Keratinocyte (primary cell): ENCODE measurements around the gene ST3GAL2. TPM values are rescaled to one million over a fixed set of nuclear protein-coding genes. Genes with fewer than 3 reads are reported as not detected.

ENCODE experiments used
- DNase-seq: peaks from one replicate; pipeline ENCODE4 v3.0.0-alpha.2; 2011; ENCODE audit warnings: low read depth, missing footprints, low spot score
- FAIRE-seq: peaks from 2 replicates; lab custom pipeline; 2011; peaks lifted over from hg19 to GRCh38; lab: Jason Lieb, UNC
- H2AFZ ChIP-seq: 2 replicates; pipeline ENCODE4 v1.6.0; 2012; ENCODE audit warnings: low read length, control low read depth, inconsistent platforms; ENCODE audit not compliant: control insufficient read depth
- H3K27ac ChIP-seq: 2 replicates; pipeline ENCODE4 v1.5.1; 2011; ENCODE audit warnings: low read length; ENCODE audit not compliant: control insufficient read depth, insufficient read depth
- H3K27me3 ChIP-seq: 3 replicates; pipeline ENCODE4 v1.6.0; 2011; ENCODE audit warnings: low read length; ENCODE audit not compliant: control insufficient read depth, insufficient read depth; ENCODE audit errors: extremely low read depth
- H3K36me3 ChIP-seq, 2 experiments: 2 replicates in 1 of 2; 3 replicates in 1 of 2; pipeline ENCODE4 v1.5.1; 2011; ENCODE audit warnings: low read length in 2 of 2, mild to moderate bottlenecking in 1 of 2; ENCODE audit not compliant: control insufficient read depth in 2 of 2, insufficient read depth in 2 of 2; ENCODE audit errors: extremely low read depth in 1 of 2
- H3K4me1 ChIP-seq: 3 replicates; pipeline ENCODE4 v1.5.1; 2011; ENCODE audit warnings: low read length; ENCODE audit not compliant: control insufficient read depth, insufficient read depth; ENCODE audit errors: extremely low read depth
- H3K4me2 ChIP-seq: 3 replicates; pipeline ENCODE4 v1.6.0; 2011; ENCODE audit warnings: low read depth, low read length; ENCODE audit not compliant: control insufficient read depth, insufficient read depth; ENCODE audit errors: extremely low read depth
- H3K4me3 ChIP-seq, 3 experiments: fragments of 200-600 bp in 1 of 3; sonication (generic) in 1 of 3; 2 replicates in 2 of 3; 3 replicates in 1 of 3; pipeline ENCODE4 v1.5.1; 2011 to 2016; ENCODE audit warnings: low read length in 3 of 3, mild to moderate bottlenecking in 3 of 3, control low read depth in 2 of 3, inconsistent platforms in 1 of 3, low read depth in 1 of 3, mixed read lengths in 1 of 3, mixed run types in 1 of 3, moderate library complexity in 1 of 3; ENCODE audit not compliant: control insufficient read depth in 2 of 3, insufficient read depth in 2 of 3; ENCODE audit errors: extremely low read depth in 1 of 3
- H3K79me2 ChIP-seq: 2 replicates; pipeline ENCODE4 v1.6.0; 2012; ENCODE audit warnings: low read length; ENCODE audit not compliant: control insufficient read depth, insufficient read depth
- H3K9ac ChIP-seq: 3 replicates; pipeline ENCODE4 v1.6.0; 2011; ENCODE audit warnings: low read length; ENCODE audit not compliant: control insufficient read depth, insufficient read depth; ENCODE audit errors: extremely low read depth
- H3K9me1 ChIP-seq: 3 replicates; pipeline ENCODE4 v1.6.0; 2011; ENCODE audit warnings: low read length; ENCODE audit not compliant: control insufficient read depth, insufficient read depth; ENCODE audit errors: extremely low read depth
- H3K9me3 ChIP-seq: 2 replicates; pipeline ENCODE4 v1.5.1; 2012; ENCODE audit warnings: low read depth, low read length; ENCODE audit not compliant: control insufficient read depth
- H4K20me1 ChIP-seq: 3 replicates; pipeline ENCODE4 v1.6.0; 2011; ENCODE audit warnings: low read length; ENCODE audit not compliant: control insufficient read depth, insufficient read depth; ENCODE audit errors: extremely low read depth
- EZH2 ChIP-seq: IDR thresholded peaks from one replicate; pipeline ENCODE4 v1.6.1; 2012; ENCODE audit warnings: inconsistent platforms, mild to moderate bottlenecking, low read length, moderate library complexity
- dilution Hi-C: fragments of 300-500 bp; cut with MboI; formaldehyde crosslinking; loops from one replicate; pipeline ENCODE4 v1.7.0; 2020; ENCODE audit warnings: low sequenced_read_pairs; ENCODE audit not compliant: extremely low pct_ligation_motif_present
- polyA plus RNA-seq, 5 experiments: library from polyadenylated mRNA; depleted of rRNA in 3 of 5; stranded (reverse) in 3 of 5; stranded (forward) in 1 of 5; unstranded in 1 of 5; fragments of >200 nt; gene quantifications; 1 replicate in 1 of 5; 2 replicates in 3 of 5; 3 replicates in 1 of 5; pipeline versions ENCODE4 v1.2.1 to v1.2.3, GENCODE V29; 2011 to 2012; ENCODE audit warnings: missing spikeins in 2 of 5, low read depth in 1 of 5, low replicate concordance in 1 of 5
- TF ChIP-seq, protein P1 (sequence below), 3 experiments: IDR thresholded peaks in 1 of 3; conservative IDR thresholded peaks in 1 of 3; optimal IDR thresholded peaks in 1 of 3; 2 replicates in 2 of 3; 3 replicates in 1 of 3; pipeline versions ENCODE3 to v1.5.1; 2011; ENCODE audit warnings: low read length in 3 of 3, mild to moderate bottlenecking in 3 of 3, moderate library complexity in 2 of 3, control low read depth in 1 of 3, inconsistent platforms in 1 of 3; ENCODE audit not compliant: insufficient read depth in 2 of 3; ENCODE audit errors: extremely low read depth in 1 of 3

Gene ST3GAL2
- polyA plus RNA-seq, 1 donor (not counting 4 experiments of a cell fraction or from before 2014, with no cell fraction given), result 4.0 TPM

DNA sequence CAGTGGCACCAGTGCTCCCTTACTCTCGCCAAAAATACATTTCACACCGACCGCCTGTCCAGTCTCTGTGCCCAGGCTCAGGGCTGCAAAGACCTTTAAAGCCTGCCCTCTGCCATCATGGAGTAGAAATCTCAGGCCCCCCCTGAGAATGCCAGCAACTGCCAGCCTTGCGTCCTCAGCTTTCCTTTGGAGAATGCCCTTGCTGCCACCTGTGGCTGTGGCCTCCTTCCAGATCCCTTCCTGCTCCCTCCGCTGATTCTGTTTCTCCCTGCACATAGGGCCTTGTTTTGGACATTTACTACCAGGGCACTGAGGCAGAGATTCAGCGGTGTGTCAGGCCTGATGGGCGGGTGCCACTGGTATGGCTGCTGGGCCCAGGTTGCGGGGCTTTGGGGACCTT lies 28.7 kb upstream of the ST3GAL2 start:
- dilution Hi-C loops, result no loop called here
- no peaks in the 10 kb centered on the region for H3K9me3 ChIP-seq
- H4K20me1 ChIP-seq, result no peaks in the 10 kb centered on the region
- no peaks in the 10 kb centered on the region for H3K79me2 ChIP-seq
- TF ChIP-seq, protein P1, sequence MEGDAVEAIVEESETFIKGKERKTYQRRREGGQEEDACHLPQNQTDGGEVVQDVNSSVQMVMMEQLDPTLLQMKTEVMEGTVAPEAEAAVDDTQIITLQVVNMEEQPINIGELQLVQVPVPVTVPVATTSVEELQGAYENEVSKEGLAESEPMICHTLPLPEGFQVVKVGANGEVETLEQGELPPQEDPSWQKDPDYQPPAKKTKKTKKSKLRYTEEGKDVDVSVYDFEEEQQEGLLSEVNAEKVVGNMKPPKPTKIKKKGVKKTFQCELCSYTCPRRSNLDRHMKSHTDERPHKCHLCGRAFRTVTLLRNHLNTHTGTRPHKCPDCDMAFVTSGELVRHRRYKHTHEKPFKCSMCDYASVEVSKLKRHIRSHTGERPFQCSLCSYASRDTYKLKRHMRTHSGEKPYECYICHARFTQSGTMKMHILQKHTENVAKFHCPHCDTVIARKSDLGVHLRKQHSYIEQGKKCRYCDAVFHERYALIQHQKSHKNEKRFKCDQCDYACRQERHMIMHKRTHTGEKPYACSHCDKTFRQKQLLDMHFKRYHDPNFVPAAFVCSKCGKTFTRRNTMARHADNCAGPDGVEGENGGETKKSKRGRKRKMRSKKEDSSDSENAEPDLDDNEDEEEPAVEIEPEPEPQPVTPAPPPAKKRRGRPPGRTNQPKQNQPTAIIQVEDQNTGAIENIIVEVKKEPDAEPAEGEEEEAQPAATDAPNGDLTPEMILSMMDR (optimal IDR thresholded peaks at IDR 0.05 in 1 of 3, IDR thresholded peaks at IDR 0.05 in 1 of 3, conservative IDR thresholded peaks at IDR 0.05 in 1 of 3; ENCODE audit: extremely low read depth in 1 of 3, insufficient read depth in 2 of 3, low read length in 3 of 3), result no peak
- TF ChIP-seq EZH2, result no peak
- FAIRE-seq, result no peak
- H3K36me3 ChIP-seq, result peaks cover 3 to 14% of the 10 kb centered on the region in 2 experiments
- H3K4me2 ChIP-seq, result no peak overlapping the region
- H3K27me3 ChIP-seq, result no peaks in the 10 kb centered on the region
- no peak overlapping the region for H3K4me3 ChIP-seq
- H2AFZ ChIP-seq, result no peak overlapping the region
- no peaks in the 10 kb centered on the region for H3K4me1 ChIP-seq
- no peak overlapping the region for H3K27ac ChIP-seq
- H3K9me1 ChIP-seq, result no peaks in the 10 kb centered on the region
- DNase-seq, result no peak
- H3K9ac ChIP-seq, result no peak overlapping the region

DNA sequence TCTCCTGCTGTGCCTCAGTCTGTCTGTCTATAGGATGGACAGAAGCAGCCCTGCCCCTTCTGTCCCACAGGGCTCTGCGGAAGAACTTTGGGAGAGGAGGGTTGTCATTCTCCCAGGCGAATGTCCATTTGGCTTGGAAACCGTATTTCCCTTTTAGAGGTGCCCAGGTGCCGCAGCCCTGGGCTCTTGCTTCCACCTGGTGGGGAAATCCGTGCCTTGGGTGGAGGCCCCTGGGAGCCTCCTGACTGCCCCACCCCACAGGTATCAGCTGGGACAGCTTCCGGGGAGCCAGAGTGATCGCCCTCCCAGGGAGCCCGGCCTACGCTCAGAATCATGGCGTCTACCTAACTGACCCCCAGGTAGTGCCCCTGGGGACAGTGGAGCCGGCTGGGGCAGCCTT lies 28.2 kb upstream of the ST3GAL2 start:
- TF ChIP-seq EZH2, result no peak
- TF ChIP-seq, protein P1 (optimal IDR thresholded peaks at IDR 0.05 in 1 of 3, IDR thresholded peaks at IDR 0.05 in 1 of 3, conservative IDR thresholded peaks at IDR 0.05 in 1 of 3; ENCODE audit: extremely low read depth in 1 of 3, insufficient read depth in 2 of 3, low read length in 3 of 3), result no peak
- Histone ChIP-seq H3K79me2 (no peaks in the 10 kb centered on the region), H3K4me2 (no peak overlapping the region), H3K36me3 (peaks cover 3 to 14% of the 10 kb centered on the region in 2 experiments), H3K27ac (no peak overlapping the region), H3K4me3 (no peak overlapping the region), H4K20me1 (no peaks in the 10 kb centered on the region), H3K9me1 (no peaks in the 10 kb centered on the region), H3K27me3 (no peaks in the 10 kb centered on the region), H3K9ac (no peak overlapping the region), H3K4me1 (no peaks in the 10 kb centered on the region), H2AFZ (no peak overlapping the region), H3K9me3 (no peaks in the 10 kb centered on the region)
- DNase-seq (no peak), FAIRE-seq (no peak)
- dilution Hi-C loops, result no loop called here
